GM12878 (cell line): ENCODE results near the gene RETN. TPM values are rescaled to one million over a fixed set of nuclear protein-coding genes. Genes with fewer than 3 reads are reported as not detected.

Source experiments
- ATAC-seq: fragments of 200-7000 bp; cut with Tn5 transposase; 3 replicates; pipeline ENCODE4 v1.9.1; 2020; ENCODE audit warnings: mild to moderate bottlenecking, moderate library complexity
- BruUV-seq: library from RNA; stranded (reverse); fragments of 400-500 nt; replicated peaks from 2 replicates; lab custom pipeline; 2021; lab: Mats Ljungman, UMichigan
- CTCF ChIA-PET: fragments of 300-600 bp; sonication (Branson Sonifier 250); formaldehyde crosslinking; extraction: SDS; loops from one replicate; lab custom pipeline; 2021; ENCODE audit warnings: inconsistent platforms; lab: Yijun Ruan, JAX
- POLR2A ChIA-PET: fragments of 350-600 bp; formaldehyde crosslinking; extraction: SDS; loops from one replicate; lab custom pipeline; 2021; ENCODE audit warnings: inconsistent platforms; lab: Charles Lee
- RAD21 ChIA-PET: fragments of 300-600 bp; sonication (Branson Sonifier 250); formaldehyde crosslinking; loops from one replicate; lab custom pipeline; 2023; ENCODE audit warnings: antibody characterized with exemption; ENCODE audit not compliant: unreplicated experiment; lab: Charles Lee
- SMC1A ChIA-PET: fragments of 300-600 bp; sonication (Branson Sonifier 250); formaldehyde crosslinking; loops from one replicate; lab custom pipeline; 2023; ENCODE audit not compliant: unreplicated experiment, uncharacterized antibody; lab: Charles Lee
- DNase-seq: peaks from one replicate; pipeline ENCODE4 v3.0.0-alpha.2; 2011; ENCODE audit warnings: low read depth, low spot score
- FAIRE-seq: peaks from 3 replicates; lab custom pipeline; 2011; peaks lifted over from hg19 to GRCh38; lab: Jason Lieb, UNC
- H2AFZ ChIP-seq: 2 replicates; pipeline ENCODE4 v1.6.0; 2011; ENCODE audit warnings: low read depth, low read length, control low read depth; ENCODE audit not compliant: control insufficient read depth
- H3K27ac ChIP-seq: 2 replicates; pipeline ENCODE4 v1.5.1; 2011; ENCODE audit warnings: control low read depth; ENCODE audit not compliant: control insufficient read depth, insufficient read depth
- H3K27me3 ChIP-seq, 2 experiments: replicated peaks in 1 of 2; 2 replicates each; pipeline versions ENCODE4 v1.6.0 to v1.6.1; 2011; ENCODE audit warnings: low read length in 1 of 2; ENCODE audit not compliant: control insufficient read depth in 2 of 2, insufficient read depth in 2 of 2
- H3K36me3 ChIP-seq, 2 experiments: 2 replicates each; pipeline ENCODE4 v1.5.1; 2011; ENCODE audit warnings: low read length in 1 of 2; ENCODE audit not compliant: control insufficient read depth in 2 of 2, insufficient read depth in 2 of 2
- H3K4me1 ChIP-seq: 2 replicates; pipeline ENCODE4 v1.6.1; 2011; ENCODE audit warnings: mild to moderate bottlenecking, low read length, moderate library complexity, mixed read lengths; ENCODE audit not compliant: control insufficient read depth, insufficient read depth
- H3K4me2 ChIP-seq: 2 replicates; pipeline ENCODE4 v1.6.0; 2011; ENCODE audit warnings: control low read depth; ENCODE audit not compliant: control insufficient read depth, insufficient read depth
- H3K4me3 ChIP-seq: fragments of 200-600 bp; sonication (generic); 2 replicates; pipeline ENCODE4 v1.5.1; 2016
- H3K79me2 ChIP-seq: 2 replicates; pipeline ENCODE4 v1.6.0; 2011; ENCODE audit warnings: low read length; ENCODE audit not compliant: control insufficient read depth, insufficient read depth
- H3K9ac ChIP-seq: 2 replicates; pipeline ENCODE4 v1.8.0; 2011; ENCODE audit warnings: low read length, control low read depth, mixed read lengths; ENCODE audit not compliant: control insufficient read depth, insufficient read depth
- H3K9me3 ChIP-seq: replicated peaks from 3 replicates; pipeline ENCODE4 v1.5.1; 2011; ENCODE audit warnings: mild to moderate bottlenecking, low read length; ENCODE audit not compliant: control insufficient read depth, insufficient read depth
- H4K20me1 ChIP-seq: 2 replicates; pipeline ENCODE4 v1.6.0; 2011; ENCODE audit not compliant: control insufficient read depth, insufficient read depth
- EGR1 ChIP-seq, 2 experiments: IDR thresholded peaks; 1 replicate in 1 of 2; 2 replicates in 1 of 2; pipeline ENCODE4 v1.6.1; 2011 to 2012; ENCODE audit warnings: low read depth in 2 of 2, low read length in 2 of 2, borderline replicate concordance in 1 of 2, mild to moderate bottlenecking in 1 of 2, moderate library complexity in 1 of 2
- EP300 ChIP-seq, 2 experiments: fragments of 150-350 bp in 1 of 2; IDR thresholded peaks; 2 replicates each; pipeline ENCODE4 v1.6.1; 2011 to 2012; ENCODE audit warnings: low read depth in 2 of 2, low read length in 2 of 2, borderline replicate concordance in 1 of 2, improper control_type of control experiment in 1 of 2, inconsistent platforms in 1 of 2; ENCODE audit not compliant: control insufficient read depth in 1 of 2
- ETV6 ChIP-seq, 2 experiments: fragments of 450-650 bp in 1 of 2; IDR thresholded peaks in 1 of 2; conservative IDR thresholded peaks in 1 of 2; 2 replicates each; pipeline ENCODE4 v1.6.1; 2014; ENCODE audit warnings: antibody characterized with exemption in 1 of 2, borderline replicate concordance in 1 of 2, low read depth in 1 of 2, mild to moderate bottlenecking in 1 of 2, moderate library complexity in 1 of 2
- RB1 ChIP-seq: fragments of 450-650 bp; formaldehyde crosslinking; IDR thresholded peaks from 2 replicates; pipeline ENCODE4 v1.6.1; 2017; ENCODE audit warnings: mild to moderate bottlenecking, borderline replicate concordance
- RUNX3 ChIP-seq: IDR thresholded peaks from 2 replicates; pipeline ENCODE4 v1.6.1; 2012; ENCODE audit warnings: low read length, inconsistent platforms
- WGBS: methylation state at CpG from one replicate; pipeline ENCODE4 v1.1.6; 2016; ENCODE audit warnings: low lambda C conversion rate; ENCODE audit not compliant: insufficient replicate concordance, insufficient coverage; ENCODE audit errors: missing lambda C conversion rate; 5-methylcytosine and 5-hydroxymethylcytosine counted together
- in situ Hi-C: fragments of 300-500 bp; cut with MboI; formaldehyde crosslinking; loops from 9 replicates; pipeline ENCODE4 v1.14.3; 2018; ENCODE audit warnings: mixed read lengths
- intact Hi-C: fragments of 100-400 bp; cut with micrococcal nuclease; formaldehyde crosslinking; loops from one replicate; pipeline ENCODE4 v1.14.2; 2022; ENCODE audit not compliant: unreplicated experiment
- polyA plus RNA-seq, 11 experiments: library from polyadenylated mRNA; depleted of rRNA in 4 of 11; unstranded in 6 of 11; stranded (reverse) in 5 of 11; fragments of >200 nt; fragmentation: Nextera tagmentation in 4 of 11; fragmentation: Illumina TruSeq in 1 of 11; extraction: Ambion mirVana in 4 of 11; extraction: Trizol in 1 of 11; gene quantifications; 1 replicate in 1 of 11; 2 replicates in 10 of 11; pipeline versions ENCODE4 v1.2.1 to v1.2.3, GENCODE V29; 2011 to 2016; ENCODE audit warnings: inconsistent platforms in 2 of 11, missing spikeins in 2 of 11, low read depth in 1 of 11
- total RNA-seq, 4 experiments: library from RNA; depleted of rRNA in 3 of 4; stranded (reverse); fragments of >200 nt in 3 of 4; fragmentation: Illumina TruSeq in 1 of 4; extraction: Trizol in 1 of 4; gene quantifications; 2 replicates each; pipeline versions ENCODE4 v1.2.1 to v1.2.3, GENCODE V29; 2013 to 2021

RETN gene
- total and polyA plus RNA-seq, 10 of the 15 experiments (the other 5 are each of a cell fraction or from before 2014, with no cell fraction given): 0.26 TPM; not detected in 9

DNA sequence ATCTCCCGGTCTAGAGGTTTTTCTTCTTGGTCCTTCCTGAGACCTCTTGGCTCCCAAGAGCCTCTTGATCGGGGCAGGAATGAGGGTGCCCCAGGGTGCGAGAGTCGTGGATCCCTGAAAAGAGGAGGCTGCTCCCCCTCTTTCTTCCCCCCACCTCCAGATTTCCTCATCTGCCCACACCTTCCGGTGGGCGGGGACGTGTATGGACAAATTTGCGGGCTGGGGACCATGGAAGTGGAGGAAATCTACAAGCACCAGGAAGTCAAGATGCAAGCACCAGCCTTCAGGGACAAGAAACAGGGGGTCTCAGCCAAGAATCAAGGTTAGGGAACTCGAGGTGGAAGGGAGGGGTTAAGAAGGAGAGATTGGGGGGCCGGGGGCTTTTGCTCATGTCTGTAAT is 8.0 kb downstream of the RETN start, which contains the start of gene MCEMP1:
TSS of gene MCEMP1 (plus strand) at position 237 of the 400 bp plus-strand sequence. CDS start at position 268, 31 bp downstream.
- Histone ChIP-seq H3K4me1 (peaks cover 36% of the 10 kb centered on the region), H3K9me3 (no peaks in the 10 kb centered on the region; the same call in 2 of the 3 replicates), H3K4me2 (peak within 1 kb of the TSS; percentile 76), H3K9ac (no peak within 1 kb of the TSS), H3K4me3 (peak within 1 kb of the TSS; percentile 24; the same call in 1 of the 2 replicates), H3K36me3 (no peaks in the 10 kb centered on the region), H2AFZ (peak within 1 kb of the TSS; percentile 33), H3K27me3 (peaks cover 0 to 2% of the 10 kb centered on the region in 2 experiments; a peak in 3 of 4 replicates), H3K79me2 (peaks cover 12% of the 10 kb centered on the region), H4K20me1 (no peaks in the 10 kb centered on the region), H3K27ac (no peak within 1 kb of the TSS)
- ATAC-seq: no peak
- CTCF ChIA-PET: interaction anchor here (0.7 to 3.6 kb wide), 7 partner anchors 21 to 125 kb away, joined by 3 to 20 read pairs (median 5); no protein-coding TSS in a partner anchor
- no TSS peak for BruUV-seq
- intact Hi-C loops (loop anchor here (10.0 kb wide), 1 partner anchor 292 kb away; no protein-coding TSS in a partner anchor), in situ Hi-C loops (no loop called here)
- POLR2A ChIA-PET: no interaction called here
- TF ChIP-seq EP300 (IDR thresholded peaks at IDR 0.05; ENCODE audit: borderline replicate concordance in 1 of 2, control insufficient read depth in 1 of 2, low read depth in 2 of 2, low read length in 2 of 2): no peak
- TF ChIP-seq EGR1 (IDR thresholded peaks at IDR 0.05; ENCODE audit: borderline replicate concordance in 1 of 2, low read depth in 2 of 2, low read length in 2 of 2): 0 out of 3 replicates have a peak, but pooled peaks of 1 of the 2 experiments have one; percentile 15
- TF ChIP-seq RB1: no peak
- 0 out of 4 replicates have a peak, but pooled peaks of 1 of the 2 experiments have one; percentile 31 for TF ChIP-seq ETV6 (conservative IDR thresholded peaks at IDR 0.05 in 1 of 2, IDR thresholded peaks at IDR 0.05 in 1 of 2; ENCODE audit: borderline replicate concordance in 1 of 2, low read depth in 1 of 2)
- 0 out of 2 replicates have a peak, but pooled peaks have one; percentile 15 for TF ChIP-seq RUNX3
- FAIRE-seq: no peak
- 16% methylated on average over 10 of the region's 10 CpGs for WGBS
- DNase-seq: no peak
- RAD21 ChIA-PET: interaction anchor here (1.1 kb wide), 1 partner anchor 123 kb away, joined by 6 read pairs; no protein-coding TSS in a partner anchor
- SMC1A ChIA-PET: interaction anchor here (1.0 to 2.9 kb wide), 3 partner anchors 19 to 123 kb away, joined by 3 to 12 read pairs (median 11); no protein-coding TSS in a partner anchor
